Type B pancreatic cell (in vitro differentiated cells): ENCODE results near the gene SHROOM4. TPM values are rescaled to one million over a fixed set of nuclear protein-coding genes. Genes with fewer than 3 reads are reported as not detected.

ENCODE experiments used
- DNase-seq: peaks from one replicate; pipeline ENCODE4 v3.0.0; 2021; ENCODE audit warnings: mixed read lengths; ENCODE audit not compliant: unreplicated experiment; ENCODE audit errors: extremely low spot score
- H3K27ac Mint-ChIP-seq: 2 replicates; pipeline ENCODE4 v1.8.0; 2021; ENCODE audit warnings: mild to moderate bottlenecking, mixed read lengths
- H3K27me3 Mint-ChIP-seq: 2 replicates; pipeline ENCODE4 v1.8.0; 2021; ENCODE audit warnings: mixed read lengths
- H3K36me3 Mint-ChIP-seq: 2 replicates; pipeline ENCODE4 v1.8.0; 2021; ENCODE audit warnings: mixed read lengths
- H3K4me1 Mint-ChIP-seq: one replicate; pipeline ENCODE4 v1.8.0; 2021; ENCODE audit warnings: mixed read lengths; ENCODE audit not compliant: unreplicated experiment
- H3K4me3 Mint-ChIP-seq: 2 replicates; pipeline ENCODE4 v1.8.0; 2021; ENCODE audit warnings: mild to moderate bottlenecking, mixed read lengths
- H3K9me3 Mint-ChIP-seq: 2 replicates; pipeline ENCODE4 v1.8.0; 2021; ENCODE audit warnings: mixed read lengths
- CTCF ChIP-seq: fragments of 200-600 bp; sonication (generic); conservative IDR thresholded peaks from 2 replicates; pipeline ENCODE4 v1.5.0; 2021; ENCODE audit warnings: antibody characterized with exemption, mild to moderate bottlenecking
- total RNA-seq: library from RNA; stranded (reverse); gene quantifications from 2 replicates; pipeline ENCODE4 v1.2.1, GENCODE V29; 2021; ENCODE audit warnings: low replicate concordance

The SHROOM4 gene
- total RNA-seq, 1 donor from 2014 or later, result 13.3 TPM

- no peak for DNase-seq
These were observed 62.9 kb downstream of the SHROOM4 start for GRCh38 chrX:50751091-50751490.

GRCh38 chrX:50747471-50747900, 66.5 kb downstream of the SHROOM4 start:
- peaks cover 3% of the 10 kb centered on the region for H3K36me3 Mint-ChIP-seq
- no peaks in the 10 kb centered on the region for H3K4me1 Mint-ChIP-seq
- H3K27ac Mint-ChIP-seq, result no peak overlapping the region
- H3K4me3 Mint-ChIP-seq, result no peak overlapping the region
- TF ChIP-seq CTCF, result peak; percentile 78
- H3K27me3 Mint-ChIP-seq, result no peaks in the 10 kb centered on the region
- H3K9me3 Mint-ChIP-seq, result no peaks in the 10 kb centered on the region
- no peak for DNase-seq

More at GRCh38 chrX:50751091-50751490, 62.9 kb downstream of the SHROOM4 start:
- no peaks in the 10 kb centered on the region for H3K4me1 Mint-ChIP-seq
- H3K27me3 Mint-ChIP-seq, result no peaks in the 10 kb centered on the region
- peaks cover 3% of the 10 kb centered on the region for H3K36me3 Mint-ChIP-seq
- no peaks in the 10 kb centered on the region for H3K9me3 Mint-ChIP-seq
- H3K4me3 Mint-ChIP-seq, result no peak overlapping the region
- H3K27ac Mint-ChIP-seq, result no peak overlapping the region
- TF ChIP-seq CTCF, result no peak

- TF ChIP-seq CTCF, result no peak
- Mint-ChIP-seq H3K4me1 (no peaks in the 10 kb centered on the region), H3K27ac (no peak overlapping the region), H3K9me3 (no peaks in the 10 kb centered on the region), H3K4me3 (no peak overlapping the region), H3K36me3 (peaks cover 3% of the 10 kb centered on the region), H3K27me3 (no peaks in the 10 kb centered on the region)
- no peak for DNase-seq
These were observed 77.3 kb downstream of the SHROOM4 start for GRCh38 chrX:50736656-50737055.

GRCh38 chrX:50726296-50726695, 87.7 kb downstream of the SHROOM4 start:
- H3K4me3 Mint-ChIP-seq, result no peak overlapping the region
- H3K36me3 Mint-ChIP-seq, result no peaks in the 10 kb centered on the region
- no peaks in the 10 kb centered on the region for H3K27me3 Mint-ChIP-seq
- H3K9me3 Mint-ChIP-seq, result no peaks in the 10 kb centered on the region
- H3K27ac Mint-ChIP-seq, result no peak overlapping the region
- H3K4me1 Mint-ChIP-seq, result peaks cover 20% of the 10 kb centered on the region
- DNase-seq, result no peak
- no peak for TF ChIP-seq CTCF

GRCh38 chrX:50725310-50725709, 88.7 kb downstream of the SHROOM4 start:
- no peaks in the 10 kb centered on the region for H3K9me3 Mint-ChIP-seq
- H3K4me3 Mint-ChIP-seq, result no peak overlapping the region
- H3K36me3 Mint-ChIP-seq, result no peaks in the 10 kb centered on the region
- no peak overlapping the region for H3K27ac Mint-ChIP-seq
- no peaks in the 10 kb centered on the region for H3K27me3 Mint-ChIP-seq
- TF ChIP-seq CTCF, result no peak
- peaks cover 20% of the 10 kb centered on the region for H3K4me1 Mint-ChIP-seq
- no peak for DNase-seq

- H3K4me1 Mint-ChIP-seq, result peaks cover 20% of the 10 kb centered on the region
- no peaks in the 10 kb centered on the region for H3K9me3 Mint-ChIP-seq
- H3K27ac Mint-ChIP-seq, result peak overlapping the region; percentile 25
- DNase-seq, result no peak
- H3K4me3 Mint-ChIP-seq, result peak overlapping the region; percentile 2
- no peak for TF ChIP-seq CTCF
- H3K27me3 Mint-ChIP-seq, result no peaks in the 10 kb centered on the region
- no peaks in the 10 kb centered on the region for H3K36me3 Mint-ChIP-seq
These were observed 91.0 kb downstream of the SHROOM4 start for GRCh38 chrX:50723006-50723405.
